NT2/D1 (cell line): Measurements from ENCODE around the gene RTF1.

Source experiments
- DNase-seq: peaks from one replicate; pipeline ENCODE4 v3.0.0-alpha.2; 2011; ENCODE audit warnings: low read depth, low spot score
- H3K27me3 ChIP-seq: 2 replicates; pipeline ENCODE4 v1.6.0; 2011; ENCODE audit warnings: mild to moderate bottlenecking; ENCODE audit not compliant: insufficient read length, insufficient read depth
- H3K36me3 ChIP-seq: 2 replicates; pipeline ENCODE4 v1.6.1; 2011; ENCODE audit warnings: mild to moderate bottlenecking, low read length, mixed read lengths; ENCODE audit not compliant: insufficient read depth, insufficient read length
- H3K4me1 ChIP-seq: 2 replicates; pipeline ENCODE4 v1.5.1; 2011; ENCODE audit not compliant: insufficient read depth, insufficient read length
- H3K4me3 ChIP-seq: 2 replicates; pipeline ENCODE4 v1.5.1; 2011; ENCODE audit warnings: low read depth; ENCODE audit not compliant: insufficient read length
- H3K9ac ChIP-seq: 2 replicates; pipeline ENCODE4 v1.6.0; 2011; ENCODE audit warnings: low read depth; ENCODE audit not compliant: insufficient read length
- H3K9me3 ChIP-seq: 2 replicates; pipeline ENCODE4 v1.5.1; 2011; ENCODE audit warnings: mild to moderate bottlenecking, low read length; ENCODE audit not compliant: insufficient read depth
- SUZ12 ChIP-seq: IDR thresholded peaks from 2 replicates; pipeline ENCODE4 v1.6.1; 2011; ENCODE audit not compliant: insufficient read length, insufficient read depth; ENCODE audit errors: extremely low read depth
- YY1 ChIP-seq: IDR thresholded peaks from 2 replicates; pipeline ENCODE4 v1.6.1; 2011; ENCODE audit not compliant: insufficient read length, insufficient read depth
- ZNF274 ChIP-seq: IDR thresholded peaks from 2 replicates; pipeline ENCODE4 v1.6.1; 2011; ENCODE audit warnings: mild to moderate bottlenecking, low read depth, low read length

Gene RTF1

DNA sequence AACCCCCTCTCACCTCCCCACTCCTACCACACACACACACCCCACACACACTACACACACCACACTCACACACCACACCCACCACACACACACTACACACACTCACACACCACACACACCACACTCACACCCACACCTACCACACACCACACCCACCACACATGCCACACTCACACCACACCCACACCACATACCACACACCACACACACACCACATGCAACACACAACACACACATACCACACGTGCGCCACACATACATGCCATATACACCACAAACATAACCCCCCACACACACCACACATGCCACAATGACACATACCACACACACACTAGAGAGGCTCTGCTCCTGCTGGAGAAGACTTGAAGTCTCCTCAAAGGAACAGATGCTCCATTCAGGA is 70.9 kb downstream of the RTF1 start:
- Histone ChIP-seq H3K4me1 (peaks cover 4% of the 10 kb centered on the region), H3K9me3 (no peaks in the 10 kb centered on the region), H3K36me3 (peaks cover 3% of the 10 kb centered on the region), H3K9ac (no peak overlapping the region), H3K4me3 (no peak overlapping the region), H3K27me3 (peaks cover 19% of the 10 kb centered on the region)
- DNase-seq, result no peak
- TF ChIP-seq YY1, result no peak
- no peak for TF ChIP-seq SUZ12
- TF ChIP-seq ZNF274, result no peak

DNA sequence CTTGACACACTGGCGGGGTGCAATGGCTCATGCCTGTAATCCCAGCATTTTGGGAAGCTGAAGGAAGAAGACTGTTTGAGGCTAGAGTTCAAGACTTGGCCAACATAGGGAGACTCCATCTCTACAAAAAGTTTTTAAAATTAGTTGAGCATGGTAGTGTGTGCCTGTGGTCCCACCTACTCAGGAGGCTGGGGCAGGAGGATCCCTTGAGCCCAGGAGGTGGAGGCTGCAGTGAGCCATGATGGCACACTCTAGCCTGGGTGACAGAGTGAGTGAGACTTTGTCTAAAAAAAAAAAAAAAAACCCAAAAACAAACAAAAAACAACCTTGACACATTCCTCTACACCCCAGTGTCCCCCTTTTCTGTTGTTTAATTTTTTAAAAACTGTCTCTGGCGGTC is 72.7 kb downstream of the RTF1 start:
- no peaks in the 10 kb centered on the region for H3K36me3 ChIP-seq
- peaks cover 5% of the 10 kb centered on the region for H3K4me1 ChIP-seq
- no peak for TF ChIP-seq YY1
- TF ChIP-seq SUZ12, result no peak
- no peak for TF ChIP-seq ZNF274
- H3K27me3 ChIP-seq, result peaks cover 31% of the 10 kb centered on the region
- no peak for DNase-seq
- H3K9ac ChIP-seq, result no peak overlapping the region
- H3K4me3 ChIP-seq, result no peak overlapping the region
- no peaks in the 10 kb centered on the region for H3K9me3 ChIP-seq

DNA sequence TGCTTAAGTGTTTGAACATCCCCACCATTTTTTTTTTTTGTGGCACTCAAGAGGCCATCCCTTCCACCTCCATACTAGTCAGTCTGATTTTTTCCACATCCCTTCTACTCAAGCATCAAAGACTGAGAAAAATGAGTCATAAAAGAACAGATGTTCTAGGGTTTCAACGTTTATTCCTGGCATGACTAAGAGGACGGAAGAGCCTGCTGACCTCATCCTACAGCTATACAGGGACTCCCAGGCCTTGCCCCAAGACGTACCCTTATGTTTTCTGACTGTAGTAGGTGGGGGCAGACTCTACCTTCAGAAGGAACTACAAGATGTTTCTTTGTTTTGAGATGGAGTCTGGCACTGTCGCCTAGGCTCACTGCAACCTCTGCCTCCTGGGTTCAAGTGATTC is 73.5 kb downstream of the RTF1 start:
- Histone ChIP-seq H3K27me3 (peaks cover 38% of the 10 kb centered on the region), H3K36me3 (no peaks in the 10 kb centered on the region), H3K9me3 (no peaks in the 10 kb centered on the region), H3K9ac (no peak overlapping the region), H3K4me1 (peaks cover 5% of the 10 kb centered on the region), H3K4me3 (no peak overlapping the region)
- TF ChIP-seq SUZ12 (no peak), ZNF274 (no peak), YY1 (no peak)
- DNase-seq, result no peak

DNA sequence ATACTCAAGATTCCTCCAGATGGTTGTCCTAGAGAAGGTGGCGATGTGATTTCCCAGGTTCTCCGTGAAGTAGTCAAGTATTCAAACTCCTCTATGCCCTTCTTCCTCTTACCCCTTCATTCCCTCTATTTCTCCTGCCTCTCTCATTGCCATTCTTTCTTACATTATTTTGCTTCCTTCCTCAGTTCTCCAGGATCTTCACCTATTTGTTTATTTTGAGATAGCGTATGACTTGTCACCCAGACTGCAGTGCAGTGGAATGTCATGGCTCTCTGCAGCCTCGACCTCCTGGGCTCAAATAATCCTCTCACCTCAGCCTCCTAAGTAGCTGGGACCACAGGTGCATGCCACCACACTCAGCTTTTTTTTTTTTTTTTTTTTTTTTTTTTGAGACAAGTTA is 75.0 kb downstream of the RTF1 start:
- peaks cover 54% of the 10 kb centered on the region for H3K27me3 ChIP-seq
- H3K9ac ChIP-seq, result no peak overlapping the region
- peaks cover 7% of the 10 kb centered on the region for H3K4me1 ChIP-seq
- no peaks in the 10 kb centered on the region for H3K36me3 ChIP-seq
- no peak for DNase-seq
- no peak for TF ChIP-seq SUZ12
- TF ChIP-seq ZNF274, result no peak
- no peak for TF ChIP-seq YY1
- no peaks in the 10 kb centered on the region for H3K9me3 ChIP-seq
- no peak overlapping the region for H3K4me3 ChIP-seq

DNA sequence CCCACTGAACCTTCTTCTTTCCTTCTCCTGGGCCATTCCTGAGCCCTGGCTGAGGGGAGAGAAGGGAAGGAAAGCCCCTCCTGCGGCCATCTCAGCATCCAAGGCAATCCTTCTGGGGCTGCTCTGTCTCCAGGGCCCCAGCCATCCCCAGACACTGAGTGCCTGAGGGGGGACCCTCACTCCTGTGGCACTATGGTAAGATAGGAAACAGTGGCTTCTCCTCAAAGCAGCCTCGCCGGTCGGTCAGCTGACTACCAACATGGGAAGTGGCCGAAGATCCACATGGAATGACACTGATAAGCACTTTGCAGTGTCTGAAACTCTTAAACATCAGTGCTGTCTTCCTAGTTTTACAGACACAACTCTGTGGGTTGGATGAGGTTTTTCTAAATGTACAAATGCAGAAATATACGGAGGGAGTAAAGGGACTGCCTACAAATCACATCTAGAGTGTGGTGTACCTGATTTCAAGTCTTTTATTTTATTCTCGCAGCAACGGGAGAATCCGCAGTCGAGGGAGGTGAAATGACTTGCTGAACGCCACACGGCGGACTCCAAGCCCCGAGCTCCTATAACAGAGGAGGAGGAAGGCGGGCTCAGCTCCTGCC is 75.8 kb downstream of the RTF1 start:
- Histone ChIP-seq H3K4me1 (peaks cover 7% of the 10 kb centered on the region), H3K27me3 (peaks cover 62% of the 10 kb centered on the region), H3K9ac (peak overlapping the region; percentile 80), H3K4me3 (peak overlapping the region; percentile 42), H3K36me3 (no peaks in the 10 kb centered on the region), H3K9me3 (no peaks in the 10 kb centered on the region)
- DNase-seq, result no peak
- TF ChIP-seq YY1 (no peak), SUZ12 (no peak), ZNF274 (no peak)

DNA sequence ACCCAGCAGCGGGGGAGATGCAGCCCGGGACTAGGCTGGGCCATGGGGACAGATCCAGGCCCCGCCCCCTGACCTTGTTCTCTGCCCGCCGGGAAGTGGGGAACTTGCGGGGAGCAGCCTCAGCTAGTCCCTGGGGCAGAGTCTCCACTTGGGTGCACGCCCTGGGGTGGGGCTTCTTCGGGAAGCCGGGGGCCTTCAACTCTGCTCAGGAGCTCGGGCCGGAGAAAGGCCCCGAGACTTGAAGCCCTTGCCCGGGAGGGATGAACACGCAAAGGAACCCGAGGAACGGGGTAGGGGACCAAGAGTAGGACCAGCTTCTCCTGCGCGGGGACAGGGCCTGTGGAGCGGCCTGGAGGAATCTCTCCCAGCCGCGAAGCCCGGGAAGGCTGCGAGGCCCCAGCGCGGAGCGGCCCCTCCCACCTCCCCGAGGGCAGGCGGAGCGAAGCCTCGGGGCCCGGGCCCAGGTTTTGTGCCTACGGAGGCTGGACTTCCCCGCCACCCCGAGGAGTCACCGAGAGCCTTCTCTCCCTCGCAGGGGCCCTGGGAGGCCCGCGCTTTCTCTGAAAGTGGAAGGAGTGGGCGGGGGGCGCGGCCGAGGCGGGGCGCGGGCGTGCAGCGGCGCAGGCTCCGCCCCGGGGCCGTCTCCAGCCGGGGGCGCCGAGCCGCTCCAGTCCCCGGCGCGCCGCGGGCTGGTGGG is 76.5 kb downstream of the RTF1 start, which contains the start of gene ITPKA:
ITPKA (plus strand) TSS at position 670 of the 697 bp plus-strand sequence. CDS start 54 bp downstream, outside the sequence.
- H3K36me3 ChIP-seq, result no peaks in the 10 kb centered on the region
- H3K27me3 ChIP-seq, result peaks cover 68% of the 10 kb centered on the region
- peak within 1 kb of the TSS; percentile 80 for H3K9ac ChIP-seq
- H3K4me1 ChIP-seq, result peaks cover 7% of the 10 kb centered on the region
- TF ChIP-seq YY1 (no peak), ZNF274 (no peak), SUZ12 (no peak)
- no peak for DNase-seq
- peak within 1 kb of the TSS; percentile 42 for H3K4me3 ChIP-seq
- H3K9me3 ChIP-seq, result no peaks in the 10 kb centered on the region

DNA sequence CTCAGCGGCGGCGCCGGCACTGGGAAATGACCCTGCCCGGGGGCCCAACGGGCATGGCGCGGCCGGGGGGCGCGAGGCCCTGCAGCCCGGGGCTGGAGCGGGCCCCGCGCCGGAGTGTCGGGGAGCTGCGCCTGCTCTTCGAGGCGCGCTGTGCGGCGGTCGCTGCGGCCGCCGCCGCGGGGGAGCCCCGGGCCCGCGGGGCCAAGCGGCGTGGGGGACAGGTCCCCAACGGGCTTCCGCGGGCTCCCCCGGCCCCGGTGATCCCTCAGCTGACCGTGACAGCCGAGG is 77.0 kb downstream of the RTF1 start:
- TF ChIP-seq ZNF274 (no peak), SUZ12 (no peak)
- Histone ChIP-seq H3K27me3 (peaks cover 73% of the 10 kb centered on the region), H3K4me3 (peak overlapping the region; percentile 42), H3K9me3 (no peaks in the 10 kb centered on the region), H3K36me3 (no peaks in the 10 kb centered on the region), H3K4me1 (peaks cover 7% of the 10 kb centered on the region), H3K9ac (peak overlapping the region; percentile 56)
- no peak for DNase-seq
